ENCODE results near the gene GDF11. TPM values are rescaled to one million over a fixed set of nuclear protein-coding genes. Genes with fewer than 3 reads are reported as not detected.
A peak's percentile ranks its signal among the peaks of the same experiment; 100 is the strongest.

The GDF11 gene
- total and polyA plus RNA-seq, 2 of the 8 experiments (the other 6 are each of a cell fraction or from before 2014, with no cell fraction given), result 12.1 to 15.1 TPM

DNA sequence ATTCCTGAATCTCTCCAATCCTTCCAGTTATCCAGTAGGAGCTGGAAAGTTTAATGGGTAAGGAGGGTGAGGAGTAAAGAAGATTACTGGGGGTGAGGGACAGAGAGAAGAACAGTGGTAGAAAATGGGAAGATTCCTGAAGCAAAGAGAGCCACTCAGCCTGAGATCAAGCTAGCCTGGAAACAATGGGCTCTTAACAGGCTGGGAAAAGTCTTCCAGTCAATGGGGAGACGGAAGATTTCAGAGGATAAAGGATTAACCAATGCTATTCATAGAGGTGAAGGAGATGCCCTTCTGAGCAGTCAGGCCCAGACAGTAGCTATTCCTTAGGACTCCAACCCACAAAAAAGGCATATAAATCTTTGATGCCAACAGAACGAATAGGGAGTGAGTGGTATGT is 14.8 kb downstream of the GDF11 start:
- no peak overlapping the region for H2BK12ac ChIP-seq (ENCODE audit: low read depth, low read length)
- no peaks in the 10 kb centered on the region for H3K9me3 ChIP-seq (ENCODE audit: insufficient read depth in 2 of 2, low read depth in 1 of 2, low read length in 1 of 2)
- no peak for FAIRE-seq
- no peak overlapping the region for H3K4me2 ChIP-seq (ENCODE audit: insufficient read depth in 1 of 2, low read depth in 2 of 2, low read length in 2 of 2)
- no peak overlapping the region for H2AFZ ChIP-seq (ENCODE audit: low read length)
- no peak overlapping the region for H4K91ac ChIP-seq (replicated peaks; ENCODE audit: insufficient read length, low read length)
- no peak overlapping the region for H2BK5ac ChIP-seq (ENCODE audit: low read depth, low read length)
- H3K27ac ChIP-seq (ENCODE audit: low read depth, low read length), result no peak overlapping the region
- H3K9ac ChIP-seq (replicated peaks in 1 of 4; ENCODE audit: extremely low read depth in 1 of 4, low read depth in 3 of 4, low read length in 3 of 4), result no peak overlapping the region
- no peaks in the 10 kb centered on the region for H3K79me1 ChIP-seq (ENCODE audit: low read depth, low read length)
- peaks cover 19 to 52% (median 33%) of the 10 kb centered on the region in 4 experiments; a peak in 7 of 8 replicates for H3K36me3 ChIP-seq (ENCODE audit: control insufficient read depth in 2 of 4, insufficient read depth in 4 of 4, low read length in 3 of 4)
- no peak overlapping the region for H2BK20ac ChIP-seq (ENCODE audit: low read length)
- no peak overlapping the region for H3K23ac ChIP-seq (ENCODE audit: insufficient read length)
- no peak overlapping the region for H3K18ac ChIP-seq (ENCODE audit: extremely low read depth, low read length)
- H4K20me1 ChIP-seq (replicated peaks in 1 of 2; ENCODE audit: control insufficient read depth in 1 of 2, insufficient read depth in 2 of 2, low read length in 2 of 2), result peaks cover 4 to 7% of the 10 kb centered on the region in 2 experiments
- H2BK15ac ChIP-seq (ENCODE audit: low read length), result no peak overlapping the region
- no peak for DNase-seq (ENCODE audit: low read depth in 1 of 2, low spot score in 2 of 2)
- H3K14ac ChIP-seq (ENCODE audit: insufficient read length), result no peak overlapping the region
- peak; percentile 28 for TF ChIP-seq POLR2AphosphoS5 (IDR thresholded peaks at IDR 0.05; ENCODE audit: low read depth, low read length)
- no peak for TF ChIP-seq CTBP2 (IDR thresholded peaks at IDR 0.05; ENCODE audit: borderline replicate concordance, insufficient read depth, insufficient read length, low read length)
- TF ChIP-seq SRF (IDR thresholded peaks at IDR 0.05; ENCODE audit: low read depth, low read length), result no peak
- peak in 1 of 2 experiments; percentile 50; a peak in 1 of 3 replicates for TF ChIP-seq POLR2A (IDR thresholded peaks at IDR 0.05; ENCODE audit: control extremely low read depth in 1 of 2, low read depth in 2 of 2, low read length in 2 of 2)
- no peaks in the 10 kb centered on the region for H3K79me2 ChIP-seq (ENCODE audit: control insufficient read depth in 1 of 2, insufficient read depth in 2 of 2, low read length in 2 of 2)
- no peak overlapping the region for H3K4ac ChIP-seq (replicated peaks; ENCODE audit: insufficient read length, low read depth, low read length)
- ChIA-PET CTCF (ENCODE audit: partially characterized antibody) (interaction anchor here (0.7 to 14.5 kb wide), 7 partner anchors 11 to 65 kb away, joined by 3 to 186 read pairs (median 3); no protein-coding TSS in a partner anchor), POLR2A (ENCODE audit: partially characterized antibody) (interaction anchor here (0.7 to 46.5 kb wide), 7 partner anchors 8 to 249 kb away, joined by 3 to 809 read pairs (median 8); partner anchors contain the start of genes CD63, DNAJC14, GDF11 and ORMDL2)
- H2BK120ac ChIP-seq (replicated peaks; ENCODE audit: low read depth, low read length), result no peak overlapping the region
- 87% methylated on average over 2 of the region's 2 CpGs; no CpG with 5 or more reads in 1 of the 2 experiments for WGBS, 2 experiments (ENCODE audit: extremely low coverage in 1 of 2, insufficient coverage in 1 of 2, insufficient read length in 1 of 2, insufficient replicate concordance in 2 of 2, low coverage in 1 of 2, low lambda C conversion rate in 2 of 2, missing lambda C conversion rate in 1 of 2)
- no peak overlapping the region for H3K56ac ChIP-seq (replicated peaks; ENCODE audit: insufficient read length, low read depth, low read length)
- H3K4me1 ChIP-seq (replicated peaks in 1 of 4; ENCODE audit: control insufficient read depth in 3 of 4, insufficient read depth in 4 of 4, low read length in 3 of 4), result no peaks in the 10 kb centered on the region
- no peak overlapping the region for H2AK5ac ChIP-seq (ENCODE audit: low read depth, low read length)
- H4K8ac ChIP-seq (ENCODE audit: extremely low read depth, insufficient read depth, low read length), result no peak overlapping the region
- H3K27me3 ChIP-seq (replicated peaks in 1 of 4; ENCODE audit: control insufficient read depth in 3 of 4, extremely low read depth in 1 of 4, insufficient read depth in 3 of 4, low read length in 3 of 4), result no peaks in the 10 kb centered on the region
- H4K5ac ChIP-seq (ENCODE audit: insufficient read length, low read depth, low read length), result no peak overlapping the region
- no peak overlapping the region for H3K4me3 ChIP-seq (ENCODE audit: extremely low read depth in 1 of 4, insufficient read depth in 2 of 4, low read depth in 3 of 4, low read length in 4 of 4)
- no peaks in the 10 kb centered on the region for H3K23me2 ChIP-seq (ENCODE audit: low read depth, low read length)

Measured in H1 (cell line).